H9 (cell line): Measurements from ENCODE around the gene FAM171A1. TPM values are rescaled to one million over a fixed set of nuclear protein-coding genes. Genes with fewer than 3 reads are reported as not detected.

Source experiments
- DNase-seq: peaks from one replicate; pipeline ENCODE4 v3.0.0-alpha.2; 2017
- H2AFZ ChIP-seq: one replicate; pipeline ENCODE4 v1.6.1; 2013; ENCODE audit warnings: mild to moderate bottlenecking, low read length, control low read depth, moderate library complexity
- H2AK5ac ChIP-seq: 2 replicates; pipeline ENCODE4 v1.6.1; 2013; ENCODE audit warnings: low read length, control low read depth, mixed read lengths; ENCODE audit not compliant: insufficient read length
- H2BK120ac ChIP-seq: one replicate; pipeline ENCODE4 v1.6.1; 2013; ENCODE audit warnings: low read depth, mild to moderate bottlenecking, low read length, control low read depth, inconsistent platforms; ENCODE audit not compliant: poor library complexity, severe bottlenecking
- H2BK12ac ChIP-seq: 2 replicates; pipeline ENCODE4 v1.6.1; 2013; ENCODE audit warnings: low read length, control low read depth, mixed read lengths, low read depth; ENCODE audit not compliant: insufficient read length
- H2BK15ac ChIP-seq: 2 replicates; pipeline ENCODE4 v1.6.1; 2013; ENCODE audit warnings: low read depth, low read length, control low read depth
- H2BK20ac ChIP-seq: one replicate; pipeline ENCODE4 v1.6.1; 2013; ENCODE audit warnings: low read depth, mild to moderate bottlenecking, low read length, control low read depth, inconsistent platforms; ENCODE audit not compliant: poor library complexity, severe bottlenecking
- H2BK5ac ChIP-seq: 2 replicates; pipeline ENCODE4 v1.6.1; 2013; ENCODE audit warnings: low read length, control low read depth, mixed read lengths; ENCODE audit not compliant: insufficient read length
- H3K14ac ChIP-seq: 2 replicates; pipeline ENCODE4 v1.6.1; 2013; ENCODE audit warnings: low read length, control low read depth; ENCODE audit not compliant: insufficient read depth
- H3K18ac ChIP-seq: 2 replicates; pipeline ENCODE4 v1.6.1; 2013; ENCODE audit warnings: low read depth, mild to moderate bottlenecking, mixed read lengths, low read length, control low read depth; ENCODE audit not compliant: insufficient read length
- H3K23ac ChIP-seq: 2 replicates; pipeline ENCODE4 v1.6.1; 2013; ENCODE audit warnings: low read length, control low read depth, mixed read lengths, low read depth; ENCODE audit not compliant: insufficient read length
- H3K23me2 ChIP-seq: 2 replicates; pipeline ENCODE4 v1.6.1; 2013; ENCODE audit warnings: low read depth, mild to moderate bottlenecking, mixed read lengths, low read length, control low read depth; ENCODE audit not compliant: insufficient read length, poor library complexity, severe bottlenecking
- H3K27ac ChIP-seq: 2 replicates; pipeline ENCODE4 v1.5.1; 2013; ENCODE audit warnings: low read length, control low read depth, mixed read lengths, low read depth; ENCODE audit not compliant: insufficient read length
- H3K27me3 ChIP-seq: 2 replicates; pipeline ENCODE4 v1.6.1; 2013; ENCODE audit warnings: low read length, control low read depth, inconsistent platforms; ENCODE audit not compliant: insufficient read depth
- H3K4ac ChIP-seq: 2 replicates; pipeline ENCODE4 v1.6.1; 2013; ENCODE audit warnings: low read depth, mild to moderate bottlenecking, control low read depth, inconsistent platforms, low read length, moderate library complexity
- H3K4me1 ChIP-seq: 2 replicates; pipeline ENCODE4 v1.6.1; 2013; ENCODE audit warnings: low read length, control low read depth, inconsistent platforms; ENCODE audit not compliant: insufficient read depth
- H3K4me2 ChIP-seq: 2 replicates; pipeline ENCODE4 v1.6.1; 2013; ENCODE audit warnings: low read length, control low read depth, mixed read lengths; ENCODE audit not compliant: insufficient read length, insufficient read depth
- H3K56ac ChIP-seq: 2 replicates; pipeline ENCODE4 v1.6.1; 2013; ENCODE audit warnings: low read depth, mild to moderate bottlenecking, mixed read lengths, low read length, control low read depth; ENCODE audit not compliant: insufficient read length
- H3K79me1 ChIP-seq: 2 replicates; pipeline ENCODE4 v1.6.1; 2013; ENCODE audit warnings: low read depth, mild to moderate bottlenecking, moderate library complexity, low read length, control low read depth, inconsistent platforms; ENCODE audit not compliant: insufficient read depth, poor library complexity, severe bottlenecking
- H3K79me2 ChIP-seq: 2 replicates; pipeline ENCODE4 v1.6.1; 2013; ENCODE audit warnings: low read length, control low read depth, inconsistent platforms; ENCODE audit not compliant: insufficient read depth
- H3K9ac ChIP-seq: 2 replicates; pipeline ENCODE4 v1.6.1; 2013; ENCODE audit warnings: low read length, control low read depth, mixed read lengths; ENCODE audit not compliant: insufficient read length; ENCODE audit errors: extremely low read depth
- H3K9me3 ChIP-seq: one replicate; pipeline ENCODE4 v1.6.1; 2013; ENCODE audit warnings: low read depth, low read length, inconsistent platforms; ENCODE audit not compliant: control insufficient read depth
- H3T11ph ChIP-seq: one replicate; pipeline ENCODE4 v1.6.1; 2013; ENCODE audit warnings: mild to moderate bottlenecking, low read length, control low read depth, inconsistent platforms
- H4K20me1 ChIP-seq: one replicate; pipeline ENCODE4 v1.6.1; 2013; ENCODE audit not compliant: control insufficient read depth, insufficient read length, insufficient read depth
- H4K5ac ChIP-seq: 2 replicates; pipeline ENCODE4 v1.6.1; 2013; ENCODE audit warnings: low read depth, mild to moderate bottlenecking, mixed read lengths, low read length, control low read depth; ENCODE audit not compliant: insufficient read length
- H4K8ac ChIP-seq: replicated peaks from 2 replicates; pipeline ENCODE4 v1.6.1; 2013; ENCODE audit warnings: low read length, control low read depth, mixed read lengths, low read depth; ENCODE audit not compliant: insufficient read length
- H4K91ac ChIP-seq: 2 replicates; pipeline ENCODE4 v1.6.1; 2013; ENCODE audit warnings: low read depth, mild to moderate bottlenecking, moderate library complexity, mixed read lengths, low read length, control low read depth; ENCODE audit not compliant: insufficient read length
- H3K27ac Mint-ChIP-seq, 3 experiments: 2 replicates in 2 of 3; 3 replicates in 1 of 3; pipeline ENCODE4 v1.8.0; 2020 to 2021; ENCODE audit warnings: mixed read lengths in 3 of 3, mild to moderate bottlenecking in 1 of 3, moderate library complexity in 1 of 3
- H3K27me3 Mint-ChIP-seq: 2 replicates; pipeline ENCODE4 v1.8.0; 2021; ENCODE audit warnings: low read depth, mild to moderate bottlenecking, moderate library complexity, mixed read lengths
- H3K36me3 Mint-ChIP-seq, 3 experiments: 2 replicates in 2 of 3; 3 replicates in 1 of 3; pipeline ENCODE4 v1.8.0; 2020 to 2021; ENCODE audit warnings: low read depth in 3 of 3, mixed read lengths in 3 of 3; ENCODE audit not compliant: insufficient read depth in 1 of 3
- H3K4me1 Mint-ChIP-seq, 2 experiments: 2 replicates each; pipeline ENCODE4 v1.8.0; 2020; ENCODE audit warnings: mixed read lengths in 2 of 2
- H3K4me3 Mint-ChIP-seq, 2 experiments: 2 replicates in 1 of 2; 3 replicates in 1 of 2; pipeline ENCODE4 v1.8.0; 2020 to 2021; ENCODE audit warnings: mild to moderate bottlenecking in 2 of 2, mixed read lengths in 2 of 2, moderate library complexity in 1 of 2
- H3K9me3 Mint-ChIP-seq, 2 experiments: 2 replicates in 1 of 2; 3 replicates in 1 of 2; pipeline ENCODE4 v1.8.0; 2020; ENCODE audit warnings: mild to moderate bottlenecking in 2 of 2, mixed read lengths in 2 of 2, moderate library complexity in 1 of 2
- WGBS: extraction: QIAGEN DNeasy Blood & Tissue Kit; methylation state at CpG from one replicate; pipeline ENCODE4 v1.1.7; 2013; ENCODE audit warnings: missing lambda C conversion rate, low lambda C conversion rate, mixed read lengths; ENCODE audit not compliant: insufficient read length; ENCODE audit errors: extremely low coverage; 5-methylcytosine and 5-hydroxymethylcytosine counted together
- total RNA-seq: library from RNA; stranded (reverse); gene quantifications from 2 replicates; pipeline ENCODE4 v1.2.1, GENCODE V29; 2021
- TF ChIP-seq, protein P1 (sequence below): fragments of 200-600 bp; sonication (generic); conservative IDR thresholded peaks from 3 replicates; pipeline ENCODE4 v1.8.0; 2021; ENCODE audit warnings: antibody characterized with exemption, mild to moderate bottlenecking

The FAM171A1 gene
- total RNA-seq, 1 experiment from 2014 or later, result 37.4 TPM

DNA sequence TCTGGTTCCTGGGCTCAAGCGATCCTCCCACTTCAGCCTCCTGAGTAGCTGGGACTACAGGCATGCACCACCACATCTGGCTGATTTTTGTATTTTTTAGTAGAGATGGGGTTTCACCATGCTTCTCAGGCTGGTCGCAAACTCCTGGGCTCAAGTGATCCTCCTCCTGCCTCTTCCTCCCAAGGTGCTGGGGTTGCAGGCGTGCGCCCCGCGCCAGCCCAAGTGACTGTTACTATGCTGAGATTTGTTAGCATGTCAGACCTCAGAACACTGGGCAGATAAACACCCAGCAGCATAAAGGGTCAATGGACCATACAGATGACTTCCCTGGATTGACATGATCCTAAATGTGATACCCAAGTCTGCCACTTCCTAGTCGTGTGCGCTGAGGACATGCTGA, 142.7 kb downstream of the FAM171A1 start:
- H3K9ac ChIP-seq, result no peak overlapping the region
- no peaks in the 10 kb centered on the region for H3K79me2 ChIP-seq
- no peak overlapping the region for H2AK5ac ChIP-seq
- no peaks in the 10 kb centered on the region for H3K4me1 ChIP-seq
- H3K27ac ChIP-seq, result no peak overlapping the region
- WGBS, result no CpG with 5 or more reads among the region's 8 CpGs
- H3K14ac ChIP-seq, result no peak overlapping the region
- H4K91ac ChIP-seq, result no peak overlapping the region
- Mint-ChIP-seq H3K9me3 (peaks cover 2 to 6% of the 10 kb centered on the region in 2 experiments; a peak in 2 of 5 replicates), H3K4me3 (no peak overlapping the region), H3K27me3 (no peaks in the 10 kb centered on the region), H3K4me1 (no peaks in the 10 kb centered on the region; a peak in 1 of 4 replicates), H3K27ac (peak overlapping the region in 1 of 3 experiments; percentile 57; a peak in 1 of 7 replicates), H3K36me3 (peaks cover 3 to 19% (median 5%) of the 10 kb centered on the region in 3 experiments; a peak in 5 of 7 replicates)
- H2BK15ac ChIP-seq, result no peak overlapping the region
- no peak for DNase-seq
- H3T11ph ChIP-seq, result no peak overlapping the region
- no peak overlapping the region for H3K4me2 ChIP-seq
- no peaks in the 10 kb centered on the region for H3K23me2 ChIP-seq
- no peak overlapping the region for H2BK120ac ChIP-seq
- TF ChIP-seq, protein P1, sequence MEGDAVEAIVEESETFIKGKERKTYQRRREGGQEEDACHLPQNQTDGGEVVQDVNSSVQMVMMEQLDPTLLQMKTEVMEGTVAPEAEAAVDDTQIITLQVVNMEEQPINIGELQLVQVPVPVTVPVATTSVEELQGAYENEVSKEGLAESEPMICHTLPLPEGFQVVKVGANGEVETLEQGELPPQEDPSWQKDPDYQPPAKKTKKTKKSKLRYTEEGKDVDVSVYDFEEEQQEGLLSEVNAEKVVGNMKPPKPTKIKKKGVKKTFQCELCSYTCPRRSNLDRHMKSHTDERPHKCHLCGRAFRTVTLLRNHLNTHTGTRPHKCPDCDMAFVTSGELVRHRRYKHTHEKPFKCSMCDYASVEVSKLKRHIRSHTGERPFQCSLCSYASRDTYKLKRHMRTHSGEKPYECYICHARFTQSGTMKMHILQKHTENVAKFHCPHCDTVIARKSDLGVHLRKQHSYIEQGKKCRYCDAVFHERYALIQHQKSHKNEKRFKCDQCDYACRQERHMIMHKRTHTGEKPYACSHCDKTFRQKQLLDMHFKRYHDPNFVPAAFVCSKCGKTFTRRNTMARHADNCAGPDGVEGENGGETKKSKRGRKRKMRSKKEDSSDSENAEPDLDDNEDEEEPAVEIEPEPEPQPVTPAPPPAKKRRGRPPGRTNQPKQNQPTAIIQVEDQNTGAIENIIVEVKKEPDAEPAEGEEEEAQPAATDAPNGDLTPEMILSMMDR, result no peak
- no peak overlapping the region for H2BK12ac ChIP-seq
- no peaks in the 10 kb centered on the region for H3K27me3 ChIP-seq
- no peak overlapping the region for H3K4ac ChIP-seq
- H3K23ac ChIP-seq, result no peak overlapping the region
- H4K8ac ChIP-seq, result no peak overlapping the region
- H2BK5ac ChIP-seq, result no peak overlapping the region
- H3K9me3 ChIP-seq, result no peaks in the 10 kb centered on the region
- H3K18ac ChIP-seq, result no peak overlapping the region
- H3K79me1 ChIP-seq, result no peaks in the 10 kb centered on the region
- H3K56ac ChIP-seq, result no peak overlapping the region
- no peak overlapping the region for H2AFZ ChIP-seq
- no peaks in the 10 kb centered on the region for H4K20me1 ChIP-seq
- H2BK20ac ChIP-seq, result no peak overlapping the region
- H4K5ac ChIP-seq, result no peak overlapping the region
